GM13977 (cell line): Measurements from ENCODE around the gene PGAP6.

ENCODE experiments used
- DNase-seq: peaks from one replicate; pipeline ENCODE4 v3.0.0; 2012; ENCODE audit warnings: low spot score
- CTCF ChIP-seq: IDR thresholded peaks from 2 replicates; pipeline ENCODE4 v1.5.1; 2012; ENCODE audit warnings: mild to moderate bottlenecking, control low read depth; ENCODE audit not compliant: insufficient read depth; ENCODE audit errors: extremely low read depth, missing control alignments
- in situ Hi-C: fragments of 300-500 bp; cut with MboI; formaldehyde crosslinking; loops from one replicate; pipeline ENCODE4 v1.12.0; 2022; ENCODE audit warnings: low sequenced_read_pairs, low pct_unique_long_range_greater_than_20kb, mixed read lengths, inconsistent platforms; ENCODE audit not compliant: unreplicated experiment

Gene PGAP6

GRCh38 chr16:381789-382717 is at the start of gene PGAP6:
Gene PGAP6, minus strand, starts transcription at chr16:381978. Its CDS starts 157 bp downstream, at chr16:381821.
- no peak for TF ChIP-seq CTCF
- peak; percentile 96 for DNase-seq
- in situ Hi-C loops: no loop called here

- DNase-seq: no peak
- no peak for TF ChIP-seq CTCF
- in situ Hi-C loops: no loop called here
These were observed 49.1 kb upstream of the PGAP6 start for GRCh38 chr16:430904-431303.

GRCh38 chr16:427250-427649 is 45.5 kb upstream of the PGAP6 start:
- no peak for TF ChIP-seq CTCF
- in situ Hi-C loops: no loop called here
- DNase-seq: no peak

GRCh38 chr16:426906-427249 is 45.1 kb upstream of the PGAP6 start:
- DNase-seq: no peak
- no peak for TF ChIP-seq CTCF
- in situ Hi-C loops: no loop called here

- in situ Hi-C loops: no loop called here
- no peak for TF ChIP-seq CTCF
- peak; percentile 53 for DNase-seq
These were observed 44.5 kb upstream of the PGAP6 start for GRCh38 chr16:426115-426905.

GRCh38 chr16:425740-426114 is 43.9 kb upstream of the PGAP6 start:
- DNase-seq: no peak
- in situ Hi-C loops: no loop called here

More at GRCh38 chr16:425740-426114, 43.9 kb upstream of the PGAP6 start:
- no peak for TF ChIP-seq CTCF
